ENCODE data around the gene NRXN3.
"Not testable (repeated sequence)": the region's sequence is repeated elsewhere in the genome, so short reads cannot be mapped to it uniquely, and the experiment has no call there.

Gene NRXN3

GRCh38 chr14:78501909-78502308 is 331.7 kb downstream of the NRXN3 start:
- no peak for DNase-seq

GRCh38 chr14:78508023-78508422 is 337.9 kb downstream of the NRXN3 start:
- DNase-seq, result no peak

GRCh38 chr14:78509516-78509915 is 339.3 kb downstream of the NRXN3 start:
- DNase-seq, result no peak

GRCh38 chr14:78512021-78512420 is 341.8 kb downstream of the NRXN3 start:
- no peak for DNase-seq

GRCh38 chr14:78519863-78520262 is 349.7 kb downstream of the NRXN3 start:
- no peak for DNase-seq

GRCh38 chr14:78524196-78524595 is 354.0 kb downstream of the NRXN3 start:
- no peak for DNase-seq

GRCh38 chr14:78524766-78525165 is 354.6 kb downstream of the NRXN3 start:
- DNase-seq, result no peak

GRCh38 chr14:78530078-78530477 is 359.9 kb downstream of the NRXN3 start:
- no peak for DNase-seq

- DNase-seq, result no peak
Observed at GRCh38 chr14:78534141-78534540, 364.0 kb downstream of the NRXN3 start.

GRCh38 chr14:78535041-78535440 is 364.9 kb downstream of the NRXN3 start:
- DNase-seq, result no peak

- not testable (repeated sequence) for DNase-seq
Observed at GRCh38 chr14:78541788-78542187, 371.6 kb downstream of the NRXN3 start.

GRCh38 chr14:78543433-78543832 is 373.3 kb downstream of the NRXN3 start:
- no peak for DNase-seq

GRCh38 chr14:78561074-78561473 is 390.9 kb downstream of the NRXN3 start:
- DNase-seq, result no peak

GRCh38 chr14:78566026-78566858 is 396.1 kb downstream of the NRXN3 start:
- DNase-seq, result peak; percentile 88

- DNase-seq, result no peak
Observed at GRCh38 chr14:78566859-78567172, 396.6 kb downstream of the NRXN3 start.

- no peak for DNase-seq
Observed at GRCh38 chr14:78567343-78567742, 397.2 kb downstream of the NRXN3 start.

- DNase-seq, result not testable (repeated sequence)
Observed at GRCh38 chr14:78573736-78574135, 403.6 kb downstream of the NRXN3 start.

- no peak for DNase-seq
Observed at GRCh38 chr14:78576437-78577166, 406.4 kb downstream of the NRXN3 start.

GRCh38 chr14:78581229-78581628 is 411.1 kb downstream of the NRXN3 start:
- no peak for DNase-seq

GRCh38 chr14:78586681-78587080 is 416.5 kb downstream of the NRXN3 start:
- no peak for DNase-seq

GRCh38 chr14:78588906-78589305 is 418.7 kb downstream of the NRXN3 start:
- no peak for DNase-seq

GRCh38 chr14:78592616-78593219 is 422.5 kb downstream of the NRXN3 start:
- DNase-seq, result no peak

- no peak for DNase-seq
Observed at GRCh38 chr14:78593949-78594348, 423.8 kb downstream of the NRXN3 start.

- DNase-seq, result peak; percentile 26
Observed at GRCh38 chr14:78595797-78596196, 425.6 kb downstream of the NRXN3 start.

All from NCI-H1105 (cell line).